GM19395 (cell line): ENCODE data around the gene SEPTIN12.

Experiments used
- ATAC-seq: cut with Tn5 transposase; IDR thresholded peaks from one replicate; pipeline ENCODE4 v1.9.1; 2021; ENCODE audit warnings: mild to moderate bottlenecking, moderate library complexity; ENCODE audit not compliant: unreplicated experiment

Gene SEPTIN12

GRCh38 chr16:4787627-4788482 lies at the start of gene SEPTIN12:
Gene SEPTIN12, minus strand, starts transcription at chr16:4788345. Its CDS starts 700 bp downstream, at chr16:4787645.
- no peak for ATAC-seq

DNA sequence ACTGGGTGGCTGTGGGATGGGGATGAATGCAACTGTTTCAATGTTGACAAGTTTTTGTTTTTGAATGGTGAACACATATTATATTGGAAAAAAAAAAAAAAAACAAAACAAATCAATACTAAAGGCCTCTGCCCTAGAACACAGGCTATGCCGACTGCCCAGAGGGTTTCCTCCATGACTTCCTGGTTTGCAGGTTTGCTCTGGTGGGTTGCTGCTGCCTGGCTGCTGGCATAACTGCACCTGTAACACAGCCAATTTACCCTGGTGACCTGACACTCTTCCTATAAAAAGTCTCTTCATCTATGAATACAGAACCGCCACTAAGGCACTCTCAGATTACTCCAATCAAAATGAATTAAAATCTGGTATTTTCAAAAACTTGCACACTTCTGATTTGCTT lies 48.6 kb upstream of the SEPTIN12 start:
- ATAC-seq: no peak

DNA sequence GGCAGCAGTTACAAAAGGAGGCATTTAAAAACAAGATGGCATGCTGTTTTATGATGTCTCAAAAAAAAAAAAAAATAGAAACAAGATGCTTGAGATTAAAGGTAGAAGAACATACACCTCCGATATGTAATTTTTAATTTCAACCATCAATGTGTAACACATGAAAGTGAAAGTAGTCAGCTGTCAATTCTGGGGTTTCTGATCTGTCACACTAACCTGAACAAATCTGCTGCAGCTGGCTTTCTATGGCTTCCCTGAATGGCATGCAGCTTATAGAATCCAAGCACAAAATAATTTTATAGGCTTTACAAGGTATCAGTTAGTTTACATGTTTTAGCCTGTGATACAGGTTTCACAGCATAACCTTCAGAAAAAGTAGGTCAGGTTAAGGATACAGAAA lies 45.4 kb upstream of the SEPTIN12 start:
- no peak for ATAC-seq

GRCh38 chr16:4832698-4833343 lies 44.7 kb upstream of the SEPTIN12 start:
- no peak for ATAC-seq

DNA sequence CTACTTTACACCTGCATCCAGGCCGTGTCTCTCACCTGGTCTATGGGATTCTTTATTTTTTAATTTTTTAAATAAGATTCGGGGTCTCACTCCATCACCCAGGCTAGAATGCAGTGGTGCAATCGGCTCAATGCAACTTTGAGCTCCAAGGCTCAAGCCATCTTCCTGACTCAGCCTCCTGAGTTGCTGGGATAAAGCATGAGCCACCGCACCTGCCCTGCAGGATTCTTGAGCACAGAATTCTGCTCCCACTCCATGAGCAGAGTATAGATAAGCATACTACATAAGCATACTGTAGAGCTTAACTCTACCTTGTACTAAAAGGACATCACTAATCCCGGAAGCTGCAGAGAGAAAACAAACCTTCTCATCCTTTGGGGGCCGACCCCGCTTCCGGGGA lies 43.5 kb upstream of the SEPTIN12 start:
- no peak for ATAC-seq

- no peak for ATAC-seq
Observed at GRCh38 chr16:4830408-4830807, 42.3 kb upstream of the SEPTIN12 start.

- ATAC-seq: no peak
Observed at GRCh38 chr16:4828567-4829321, 40.6 kb upstream of the SEPTIN12 start.

DNA sequence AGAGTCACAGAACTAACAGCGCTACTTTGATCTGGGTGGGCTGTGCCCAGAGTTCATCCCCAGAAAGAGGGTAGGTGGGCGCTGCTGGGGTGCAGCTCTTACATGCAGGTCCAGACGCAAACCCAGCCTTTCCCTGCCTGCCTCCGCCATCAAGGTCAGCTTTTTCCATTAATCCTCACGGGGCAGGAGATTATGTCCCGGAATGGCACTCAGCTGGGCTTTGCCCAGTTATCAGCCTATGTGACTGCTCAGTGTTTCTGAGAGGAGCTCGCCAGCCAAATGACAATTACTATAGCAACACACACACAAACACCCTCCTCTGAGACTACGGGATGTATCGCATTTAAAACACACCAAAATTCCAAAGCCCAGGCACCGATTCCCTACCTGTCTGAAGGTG lies 38.8 kb upstream of the SEPTIN12 start:
- ATAC-seq: no peak

GRCh38 chr16:4826526-4826925 lies 38.4 kb upstream of the SEPTIN12 start:
- ATAC-seq: no peak

- ATAC-seq: no peak
Observed at GRCh38 chr16:4825196-4825595, 37.1 kb upstream of the SEPTIN12 start.

- ATAC-seq: no peak
Observed at GRCh38 chr16:4820652-4821051, 32.5 kb upstream of the SEPTIN12 start.

DNA sequence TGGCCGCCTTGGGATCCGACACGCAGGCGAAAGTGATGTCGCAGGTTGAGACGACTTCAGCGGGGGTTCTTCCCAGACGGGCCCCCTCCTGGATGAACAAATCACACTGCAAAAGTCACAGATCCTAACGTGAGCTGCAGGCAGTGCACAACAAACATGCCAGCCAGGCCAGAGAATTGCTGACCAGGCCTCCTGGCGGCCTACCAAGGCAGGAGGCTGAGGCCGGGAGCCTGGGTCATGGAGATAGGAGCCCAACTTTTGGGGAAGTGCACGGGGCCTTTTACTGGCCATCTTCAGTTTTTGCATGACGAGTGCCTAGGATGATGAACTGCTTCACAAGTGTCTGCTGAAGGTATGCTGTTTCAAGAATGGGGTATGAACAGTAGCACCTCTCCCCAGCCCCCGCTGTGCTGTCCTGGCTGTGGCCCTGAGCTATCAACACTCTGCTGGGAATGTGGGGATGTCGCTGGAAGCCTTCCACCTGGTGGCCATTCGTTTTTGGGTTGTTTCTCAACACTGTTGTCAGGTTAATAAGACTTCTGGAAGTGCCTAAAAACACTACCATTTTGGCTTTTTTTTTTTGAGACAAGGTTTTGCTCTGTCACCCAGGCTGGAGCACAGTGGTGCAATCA lies 26.5 kb upstream of the SEPTIN12 start:
- ATAC-seq: no peak

DNA sequence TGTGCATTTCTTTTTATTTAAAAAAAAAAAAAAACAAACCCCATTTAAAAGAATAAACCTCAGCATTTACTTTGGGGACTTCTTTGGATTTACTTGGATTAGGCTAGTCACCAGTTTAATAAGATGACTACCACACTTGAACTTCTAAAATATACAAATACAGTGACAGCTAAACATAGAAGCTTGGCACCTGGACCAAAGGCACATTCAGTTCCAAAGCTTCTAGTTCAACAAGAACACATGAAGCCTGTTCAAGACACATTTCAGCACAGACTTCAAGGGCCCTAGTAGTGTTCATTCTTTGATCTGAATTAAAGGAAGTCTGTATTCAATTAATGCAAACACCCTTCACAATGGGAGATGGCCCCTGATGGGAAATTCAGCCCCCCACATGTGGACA lies 25.9 kb upstream of the SEPTIN12 start:
- no peak for ATAC-seq

DNA sequence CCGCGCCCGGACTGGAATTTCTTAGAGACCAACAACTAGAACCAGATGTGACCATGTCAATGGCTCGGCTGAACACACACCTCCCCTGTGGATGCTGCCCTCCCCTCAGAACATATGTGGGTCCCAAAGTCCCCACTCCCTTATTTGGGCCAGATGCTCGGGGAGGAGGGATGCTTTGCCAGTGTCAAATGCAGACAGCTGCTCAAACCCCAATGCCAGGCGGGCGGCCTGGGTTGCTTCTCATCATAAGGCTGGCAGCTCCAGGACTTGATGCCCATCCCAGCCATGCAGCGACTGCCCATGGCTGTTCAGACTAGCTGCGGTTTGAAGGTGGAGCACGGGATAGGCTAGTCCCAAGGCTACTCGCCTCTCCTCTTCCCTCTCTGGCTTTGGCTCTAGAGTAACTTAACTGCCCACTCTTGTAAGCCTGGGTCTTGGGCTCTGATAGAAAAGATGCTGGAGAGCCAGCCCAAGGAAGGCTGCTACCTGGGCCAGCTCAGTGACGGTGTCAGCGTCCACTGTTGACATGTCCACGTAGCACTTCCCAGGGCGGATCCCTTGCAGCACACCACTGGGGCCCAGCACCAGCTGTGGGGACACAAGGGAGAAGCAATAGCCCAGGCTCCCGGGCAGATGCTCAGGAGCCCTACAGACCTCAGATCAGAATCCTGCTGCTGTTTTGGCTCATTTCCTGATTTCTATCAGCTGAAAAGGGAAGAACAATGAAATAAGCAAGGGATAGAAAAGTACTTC lies 25.3 kb upstream of the SEPTIN12 start:
- ATAC-seq: no peak

GRCh38 chr16:4811773-4812172 lies 23.6 kb upstream of the SEPTIN12 start:
- no peak for ATAC-seq

DNA sequence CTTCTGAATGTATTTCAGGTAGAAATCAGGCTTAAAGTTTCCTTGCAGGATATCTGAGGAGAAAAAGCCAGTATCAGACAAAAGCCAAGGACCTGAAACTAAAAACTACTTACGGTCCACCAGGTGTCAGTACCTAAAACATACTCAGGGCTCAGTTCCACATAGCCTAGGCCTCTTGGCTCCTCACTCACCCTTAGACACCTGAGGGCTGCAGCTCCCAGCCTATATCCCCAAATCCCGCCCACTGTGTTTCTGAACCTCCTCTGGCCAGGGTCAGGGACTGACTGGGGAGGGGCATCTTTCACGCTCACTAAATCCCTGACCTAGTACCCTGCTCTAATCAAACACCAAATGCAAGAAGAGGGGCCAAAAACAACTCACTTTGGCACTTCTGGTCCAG lies 23.1 kb upstream of the SEPTIN12 start:
- ATAC-seq: no peak

- ATAC-seq: no peak
Observed at GRCh38 chr16:4806280-4806679, 18.1 kb upstream of the SEPTIN12 start.

DNA sequence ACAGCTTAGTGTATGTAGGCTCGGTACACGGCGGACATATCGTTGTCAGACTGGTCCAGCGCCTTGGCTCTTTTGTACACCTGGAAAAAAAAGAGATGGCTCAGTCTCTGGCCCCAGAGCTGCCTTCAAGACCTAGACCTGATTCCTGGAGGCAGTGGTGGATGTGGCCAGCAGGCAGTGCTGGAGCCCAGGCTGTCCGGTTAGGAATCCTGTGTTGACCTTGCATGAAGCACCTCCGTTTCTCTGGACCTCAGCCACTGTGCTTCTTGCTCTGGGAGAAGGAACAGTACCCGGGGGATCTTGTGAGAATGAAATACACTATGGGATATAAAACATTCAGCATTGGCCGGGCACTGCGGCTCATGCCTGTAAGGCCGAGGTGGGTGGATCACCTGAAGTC lies 17.1 kb upstream of the SEPTIN12 start:
- no peak for ATAC-seq

GRCh38 chr16:4803898-4804762 lies 16.0 kb upstream of the SEPTIN12 start:
- ATAC-seq: no peak
